Spleen (tissue), 13 donors: ENCODE results near the gene MAB21L3. TPM values are rescaled to one million over a fixed set of nuclear protein-coding genes. Genes with fewer than 3 reads are reported as not detected.

Experiments
- DNase-seq: peaks from one replicate; pipeline ENCODE4 v3.0.0-alpha.2; 2020
- H3K27ac ChIP-seq, 8 donors: fragments of 200-600 bp; sonication (generic) in 7 of 8; 1 replicate in 4 of 8; 2 replicates in 4 of 8; pipeline versions ENCODE4 v1.5.0 to v1.8.0; 2016 to 2021; ENCODE audit warnings: inconsistent platforms in 4 of 8, mild to moderate bottlenecking in 4 of 8, moderate library complexity in 1 of 8
- H3K27me3 ChIP-seq, 7 donors: fragments of 200-600 bp; sonication (generic) in 6 of 7; replicated peaks in 1 of 7; 1 replicate in 4 of 7; 2 replicates in 3 of 7; pipeline versions ENCODE4 v1.5.0 to v1.8.0; 2016 to 2021; ENCODE audit warnings: inconsistent platforms in 3 of 7, mild to moderate bottlenecking in 1 of 7
- H3K36me3 ChIP-seq, 6 donors: fragments of 200-600 bp; sonication (generic) in 5 of 6; 1 replicate in 4 of 6; 2 replicates in 2 of 6; pipeline versions ENCODE4 v1.5.0 to v1.8.0; 2016 to 2021; ENCODE audit warnings: inconsistent platforms in 2 of 6
- H3K4me1 ChIP-seq, 6 donors: fragments of 200-600 bp; sonication (generic) in 5 of 6; 1 replicate in 3 of 6; 2 replicates in 3 of 6; pipeline versions ENCODE4 v1.5.0 to v1.8.0; 2016 to 2021; ENCODE audit warnings: inconsistent platforms in 3 of 6
- H3K4me3 ChIP-seq, 8 donors: fragments of 200-600 bp; sonication (generic) in 7 of 8; 1 replicate in 4 of 8; 2 replicates in 4 of 8; pipeline versions ENCODE4 v1.5.0 to v1.8.0; 2016 to 2021; ENCODE audit warnings: inconsistent platforms in 4 of 8, mild to moderate bottlenecking in 4 of 8, moderate library complexity in 2 of 8
- H3K9me3 ChIP-seq, 8 donors: fragments of 200-600 bp; sonication (generic) in 7 of 8; 1 replicate in 4 of 8; 2 replicates in 4 of 8; pipeline versions ENCODE4 v1.5.0 to v1.8.0; 2016 to 2021; ENCODE audit warnings: inconsistent platforms in 4 of 8
- POLR2A ChIP-seq, 3 donors: fragments of 450-650 bp; IDR thresholded peaks; one replicate each; pipeline ENCODE4 v1.5.1; 2017; ENCODE audit warnings: antibody characterized with exemption in 3 of 3, mild to moderate bottlenecking in 1 of 3
- POLR2AphosphoS5 ChIP-seq, 3 donors: sonication (generic); formaldehyde crosslinking; IDR thresholded peaks; one replicate each; pipeline ENCODE4 v1.5.1; 2017; ENCODE audit warnings: antibody characterized with exemption in 3 of 3
- WGBS, 5 donors: extraction: QIAGEN DNeasy Blood & Tissue Kit in 3 of 5; methylation state at CpG; one replicate each; pipeline versions ENCODE4 v1.1.5 to v1.1.7; 2013 to 2018; 5-methylcytosine and 5-hydroxymethylcytosine counted together
- intact Hi-C: fragments of 100-400 bp; cut with DNase I; formaldehyde crosslinking; loops from one replicate; pipeline ENCODE4 v1.15.0; 2023; ENCODE audit warnings: low total_unique reads
- long read RNA-seq, 2 donors: transcript quantifications; one replicate each; lab custom pipeline, GENCODE V29; 2026
- polyA plus RNA-seq, 3 donors: library from polyadenylated mRNA; stranded (reverse); fragments of 200-250 nt; gene quantifications; one replicate each; pipeline ENCODE4 v1.2.1, GENCODE V29; 2013
- total RNA-seq, 7 donors: library from RNA; depleted of rRNA in 3 of 7; stranded (reverse); fragments of >200 nt in 3 of 7; fragmentation: NEBNext Ultra II Directional in 4 of 7; extraction: Animal tissue kit (Norgen Biotek cat#: 25700) in 4 of 7; gene quantifications; one replicate each; pipeline versions ENCODE4 v1.1.0 to v1.2.1, GENCODE V29; 2016 to 2021
- TF ChIP-seq, protein P1 (sequence below), 11 experiments: fragments of 200-600 bp in 7 of 11; fragments of 450-650 bp in 4 of 11; sonication (generic) in 4 of 11; IDR thresholded peaks in 8 of 11; conservative IDR thresholded peaks in 3 of 11; 1 replicate in 7 of 11; 2 replicates in 4 of 11; pipeline versions ENCODE4 v1.4.0 to v1.8.0; 2016 to 2021; ENCODE audit warnings: antibody characterized with exemption in 11 of 11, inconsistent platforms in 4 of 11, mild to moderate bottlenecking in 1 of 11
- donor health status: healthy with polysubstance abuse.
- donor health status: DM: no; HTN: no; CAD: no; lungs with moderate emphysema.
- donor health status: DM: no; HTN: no; CAD: no.
- donor health status: Bipolar disorder and iron deficiency.
- donor health status: healthy.
- donor health status: DM: no; HTN: no; CAD: no.
- donor health status: DM: yes; HTN: yes; CAD: no.

Gene MAB21L3
- total RNA-seq (1 to 10 TPM in 3 of 7 donors, under 1 TPM in 4; 0.35 to 2.0 (median 0.92) TPM), polyA plus RNA-seq (under 1 TPM in 1 of 3 donors, not detected in 2; 0.07 TPM)
- long read RNA-seq, donor 1, result 0 reads
- long read RNA-seq, donor 2, result 0 reads

DNA sequence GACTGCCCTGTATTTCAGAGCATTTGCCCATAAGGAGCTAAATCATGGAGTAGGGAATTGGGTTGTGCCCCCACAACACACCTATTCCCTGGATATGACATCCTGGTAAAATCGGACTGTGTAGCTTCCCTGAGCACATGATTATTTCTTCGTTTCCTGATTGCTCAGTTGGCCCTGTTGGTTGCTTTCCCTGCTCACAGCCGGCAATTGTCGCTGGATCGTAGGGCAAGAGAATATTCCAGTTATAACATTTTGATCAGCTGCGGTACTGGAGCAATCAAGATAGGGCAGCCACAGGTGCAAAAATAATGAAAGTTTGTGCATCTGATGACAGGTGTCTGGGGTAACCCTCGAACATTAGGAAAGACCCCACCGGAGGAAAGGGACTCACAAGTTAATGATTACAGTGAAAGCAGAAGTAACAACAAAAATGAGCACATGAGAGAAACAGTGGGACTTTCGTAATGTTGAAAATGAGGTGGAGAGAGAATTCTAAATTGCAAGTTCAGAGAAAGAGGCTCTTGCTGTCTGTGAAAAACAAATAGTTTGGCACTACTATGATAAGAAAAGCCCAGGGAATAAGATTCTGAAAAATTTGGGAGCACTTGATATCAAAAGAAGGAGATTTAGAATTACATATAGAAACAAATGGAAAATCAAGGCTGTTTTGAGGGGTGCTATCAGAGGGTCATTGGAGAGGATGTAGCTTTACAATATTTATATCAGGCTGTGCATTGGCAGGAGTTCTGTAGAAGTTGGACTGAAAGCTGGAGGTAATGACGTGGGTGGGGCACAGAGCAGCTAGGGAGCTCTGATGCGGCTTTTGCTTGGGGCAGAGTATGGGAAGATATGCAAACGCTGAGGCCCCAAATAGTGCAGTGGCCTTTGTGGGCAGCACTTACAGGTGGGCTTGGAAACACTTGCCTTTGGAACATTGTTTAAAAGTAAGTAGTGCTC lies at the start of gene MAB21L3:
Gene MAB21L3, plus strand, starts transcription at position 833 of the 957 bp plus-strand sequence. CDS start 1,217 bp downstream, outside the sequence.
- H3K4me3 ChIP-seq, result no peak within 1 kb of the TSS
- no peak for DNase-seq
- H3K9me3 ChIP-seq, result no peaks in the 10 kb centered on the region
- 61 to 76% (median 65%) methylated on average over 12 of the region's 12 CpGs for WGBS, 5 donors
- H3K27me3 ChIP-seq, result peaks cover 0 to 6% (median 0%) of the 10 kb centered on the region in 7 donors
- no peaks in the 10 kb centered on the region for H3K36me3 ChIP-seq
- no peak within 1 kb of the TSS for H3K27ac ChIP-seq
- no peaks in the 10 kb centered on the region for H3K4me1 ChIP-seq
- intact Hi-C loops, result no loop called here
- TF ChIP-seq, protein P1, sequence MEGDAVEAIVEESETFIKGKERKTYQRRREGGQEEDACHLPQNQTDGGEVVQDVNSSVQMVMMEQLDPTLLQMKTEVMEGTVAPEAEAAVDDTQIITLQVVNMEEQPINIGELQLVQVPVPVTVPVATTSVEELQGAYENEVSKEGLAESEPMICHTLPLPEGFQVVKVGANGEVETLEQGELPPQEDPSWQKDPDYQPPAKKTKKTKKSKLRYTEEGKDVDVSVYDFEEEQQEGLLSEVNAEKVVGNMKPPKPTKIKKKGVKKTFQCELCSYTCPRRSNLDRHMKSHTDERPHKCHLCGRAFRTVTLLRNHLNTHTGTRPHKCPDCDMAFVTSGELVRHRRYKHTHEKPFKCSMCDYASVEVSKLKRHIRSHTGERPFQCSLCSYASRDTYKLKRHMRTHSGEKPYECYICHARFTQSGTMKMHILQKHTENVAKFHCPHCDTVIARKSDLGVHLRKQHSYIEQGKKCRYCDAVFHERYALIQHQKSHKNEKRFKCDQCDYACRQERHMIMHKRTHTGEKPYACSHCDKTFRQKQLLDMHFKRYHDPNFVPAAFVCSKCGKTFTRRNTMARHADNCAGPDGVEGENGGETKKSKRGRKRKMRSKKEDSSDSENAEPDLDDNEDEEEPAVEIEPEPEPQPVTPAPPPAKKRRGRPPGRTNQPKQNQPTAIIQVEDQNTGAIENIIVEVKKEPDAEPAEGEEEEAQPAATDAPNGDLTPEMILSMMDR (IDR thresholded peaks at IDR 0.05 in 8 of 11, conservative IDR thresholded peaks at IDR 0.05 in 3 of 11), result no peak
- TF ChIP-seq POLR2A (IDR thresholded peaks at IDR 0.05) (no peak), POLR2AphosphoS5 (IDR thresholded peaks at IDR 0.05) (no peak)

DNA sequence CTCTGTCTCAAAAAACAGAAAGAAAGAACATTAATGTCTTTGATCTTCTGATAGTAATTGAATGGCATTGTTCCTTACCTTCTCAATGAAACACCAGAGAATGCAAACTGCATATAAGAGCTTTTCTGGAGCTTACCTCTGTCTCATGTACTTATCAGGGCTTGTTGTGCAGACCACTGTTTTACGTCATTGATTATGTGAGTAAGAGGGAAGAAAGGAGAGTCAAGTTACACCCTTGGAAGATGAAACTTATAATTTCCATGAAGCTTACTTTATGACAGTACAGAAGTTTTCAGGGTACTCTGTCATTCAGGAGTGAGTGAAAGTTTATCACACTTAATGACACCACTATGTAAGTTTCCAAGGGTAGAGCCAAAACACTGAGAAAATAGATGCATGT lies 49.0 kb upstream of the MAB21L3 start:
- intact Hi-C loops, result no loop called here
- peaks cover 0 to 56% (median 6%) of the 10 kb centered on the region in 6 donors for H3K36me3 ChIP-seq
- no peaks in the 10 kb centered on the region for H3K27me3 ChIP-seq
- WGBS, 5 donors, result 83 to 97% (median 90%) methylated on average over 1 of the region's 1 CpG
- DNase-seq, result no peak
- TF ChIP-seq POLR2A (IDR thresholded peaks at IDR 0.05) (no peak), POLR2AphosphoS5 (IDR thresholded peaks at IDR 0.05) (no peak)
- TF ChIP-seq, protein P1 (IDR thresholded peaks at IDR 0.05 in 8 of 11, conservative IDR thresholded peaks at IDR 0.05 in 3 of 11), result no peak
- H3K9me3 ChIP-seq, result peaks cover 0 to 23% (median 17%) of the 10 kb centered on the region in 8 donors
- no peak overlapping the region for H3K4me3 ChIP-seq
- no peaks in the 10 kb centered on the region for H3K4me1 ChIP-seq
- H3K27ac ChIP-seq, result no peak overlapping the region

DNA sequence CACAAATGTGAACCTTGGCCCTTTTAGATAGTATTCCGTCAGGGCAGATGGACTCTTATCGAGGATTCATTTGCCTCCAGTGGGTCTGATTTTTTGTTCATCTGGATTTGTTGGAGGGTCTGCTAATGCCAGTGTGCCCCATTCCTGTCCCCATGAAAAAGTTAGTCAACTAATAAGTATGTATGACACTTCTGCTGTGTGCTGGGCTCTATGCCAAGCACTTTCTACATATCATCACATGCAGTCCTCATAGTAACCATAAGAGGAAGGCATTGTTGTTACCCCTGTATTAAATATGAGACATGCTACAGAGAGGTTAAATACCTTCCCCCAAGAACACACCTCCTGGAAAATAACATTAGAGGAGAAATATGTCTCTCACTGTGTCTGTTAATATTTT lies 46.6 kb upstream of the MAB21L3 start:
- DNase-seq, result no peak
- Histone ChIP-seq H3K36me3 (peaks cover 0 to 80% (median 9%) of the 10 kb centered on the region in 6 donors), H3K9me3 (peaks cover 0 to under 1% (median 0%) of the 10 kb centered on the region in 8 donors), H3K4me1 (no peaks in the 10 kb centered on the region), H3K27ac (no peak overlapping the region), H3K4me3 (no peak overlapping the region), H3K27me3 (no peaks in the 10 kb centered on the region)
- 90 to 97% (median 93%) methylated on average over 2 of the region's 2 CpGs for WGBS, 5 donors
- TF ChIP-seq POLR2AphosphoS5 (IDR thresholded peaks at IDR 0.05) (no peak), POLR2A (IDR thresholded peaks at IDR 0.05) (no peak)
- TF ChIP-seq, protein P1 (IDR thresholded peaks at IDR 0.05 in 8 of 11, conservative IDR thresholded peaks at IDR 0.05 in 3 of 11), result no peak
- intact Hi-C loops, result no loop called here
